Calu3 (cell line): Measurements from ENCODE around the gene SLC25A34. TPM values are rescaled to one million over a fixed set of nuclear protein-coding genes. Genes with fewer than 3 reads are reported as not detected.

Experiments
- BruUV-seq: library from RNA; stranded (reverse); fragments of 400-500 nt; replicated peaks from 2 replicates; lab custom pipeline; 2021; lab: Mats Ljungman, UMichigan
- CTCF ChIA-PET: fragments of 300-600 bp; sonication (Branson Sonifier 250); formaldehyde crosslinking; loops from one replicate; lab custom pipeline; 2022; ENCODE audit warnings: antibody characterized with exemption; lab: Charles Lee
- DNase-seq: peaks from one replicate; pipeline ENCODE4 v3.0.0; 2022
- H3K27ac Mint-ChIP-seq: one replicate; pipeline ENCODE4 v1.8.0; 2022; ENCODE audit warnings: mixed read lengths; ENCODE audit not compliant: unreplicated experiment
- H3K27me3 Mint-ChIP-seq: one replicate; pipeline ENCODE4 v1.8.0; 2022; ENCODE audit warnings: mixed read lengths; ENCODE audit not compliant: unreplicated experiment
- H3K36me3 Mint-ChIP-seq: one replicate; pipeline ENCODE4 v1.8.0; 2022; ENCODE audit warnings: mild to moderate bottlenecking, moderate library complexity, mixed read lengths; ENCODE audit not compliant: insufficient read depth, unreplicated experiment
- H3K4me1 Mint-ChIP-seq: one replicate; pipeline ENCODE4 v1.8.0; 2022; ENCODE audit warnings: mild to moderate bottlenecking, low read depth, mixed read lengths; ENCODE audit not compliant: unreplicated experiment
- H3K4me3 Mint-ChIP-seq: one replicate; pipeline ENCODE4 v1.8.0; 2022; ENCODE audit warnings: mild to moderate bottlenecking, low read depth, moderate library complexity, mixed read lengths; ENCODE audit not compliant: unreplicated experiment
- H3K9me3 Mint-ChIP-seq: one replicate; pipeline ENCODE4 v1.8.0; 2022; ENCODE audit warnings: low read depth, mixed read lengths; ENCODE audit not compliant: unreplicated experiment
- CTCF ChIP-seq: fragments of 200-600 bp; IDR thresholded peaks from one replicate; pipeline ENCODE4 v1.8.0; 2022; ENCODE audit warnings: antibody characterized with exemption; ENCODE audit not compliant: unreplicated experiment
- intact Hi-C: fragments of 100-400 bp; cut with micrococcal nuclease; formaldehyde crosslinking; loops from one replicate; pipeline ENCODE4 v1.10.0; 2022; ENCODE audit not compliant: unreplicated experiment
- total RNA-seq: library from RNA; stranded (reverse); gene quantifications from 2 replicates; pipeline ENCODE4 v1.2.3, GENCODE V29; 2022

The SLC25A34 gene
- total RNA-seq, 1 experiment from 2014 or later: 0.68 TPM

DNA sequence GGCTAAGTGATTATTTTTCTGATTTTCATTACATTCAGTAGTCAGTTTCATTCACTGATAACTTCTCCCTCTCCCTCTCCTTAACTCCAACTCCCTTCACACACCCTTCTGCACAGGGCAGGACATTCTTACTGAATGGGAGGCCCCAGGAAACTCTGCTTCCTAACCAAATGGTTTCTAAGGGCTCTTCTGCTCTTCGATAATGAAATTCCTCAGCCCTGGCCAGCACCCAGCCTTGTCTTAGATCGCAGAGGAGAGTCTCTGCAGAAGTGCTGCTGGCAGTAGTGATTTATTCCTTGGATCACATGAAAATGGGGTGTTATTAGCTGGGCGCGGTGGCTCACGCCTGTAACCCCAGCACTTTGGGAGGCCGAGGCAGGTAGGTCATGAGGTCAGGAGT, 35.5 kb upstream of the SLC25A34 start:
- no TSS peak for BruUV-seq
- H3K4me1 Mint-ChIP-seq: peaks cover 11% of the 10 kb centered on the region
- H3K27me3 Mint-ChIP-seq: no peaks in the 10 kb centered on the region
- no peak overlapping the region for H3K27ac Mint-ChIP-seq
- H3K9me3 Mint-ChIP-seq: no peaks in the 10 kb centered on the region
- TF ChIP-seq CTCF: no peak
- no peaks in the 10 kb centered on the region for H3K36me3 Mint-ChIP-seq
- no peak overlapping the region for H3K4me3 Mint-ChIP-seq
- no peak for DNase-seq
- CTCF ChIA-PET: no interaction called here
- intact Hi-C loops: no loop called here

GRCh38 chr1:15701784-15702183, 34.3 kb upstream of the SLC25A34 start:
- H3K4me1 Mint-ChIP-seq: peaks cover 11% of the 10 kb centered on the region
- DNase-seq: no peak
- no peak overlapping the region for H3K4me3 Mint-ChIP-seq
- no TSS peak for BruUV-seq
- H3K27me3 Mint-ChIP-seq: no peaks in the 10 kb centered on the region
- H3K36me3 Mint-ChIP-seq: no peaks in the 10 kb centered on the region
- CTCF ChIA-PET: no interaction called here
- H3K27ac Mint-ChIP-seq: no peak overlapping the region
- no peaks in the 10 kb centered on the region for H3K9me3 Mint-ChIP-seq
- TF ChIP-seq CTCF: no peak
- intact Hi-C loops: no loop called here

DNA sequence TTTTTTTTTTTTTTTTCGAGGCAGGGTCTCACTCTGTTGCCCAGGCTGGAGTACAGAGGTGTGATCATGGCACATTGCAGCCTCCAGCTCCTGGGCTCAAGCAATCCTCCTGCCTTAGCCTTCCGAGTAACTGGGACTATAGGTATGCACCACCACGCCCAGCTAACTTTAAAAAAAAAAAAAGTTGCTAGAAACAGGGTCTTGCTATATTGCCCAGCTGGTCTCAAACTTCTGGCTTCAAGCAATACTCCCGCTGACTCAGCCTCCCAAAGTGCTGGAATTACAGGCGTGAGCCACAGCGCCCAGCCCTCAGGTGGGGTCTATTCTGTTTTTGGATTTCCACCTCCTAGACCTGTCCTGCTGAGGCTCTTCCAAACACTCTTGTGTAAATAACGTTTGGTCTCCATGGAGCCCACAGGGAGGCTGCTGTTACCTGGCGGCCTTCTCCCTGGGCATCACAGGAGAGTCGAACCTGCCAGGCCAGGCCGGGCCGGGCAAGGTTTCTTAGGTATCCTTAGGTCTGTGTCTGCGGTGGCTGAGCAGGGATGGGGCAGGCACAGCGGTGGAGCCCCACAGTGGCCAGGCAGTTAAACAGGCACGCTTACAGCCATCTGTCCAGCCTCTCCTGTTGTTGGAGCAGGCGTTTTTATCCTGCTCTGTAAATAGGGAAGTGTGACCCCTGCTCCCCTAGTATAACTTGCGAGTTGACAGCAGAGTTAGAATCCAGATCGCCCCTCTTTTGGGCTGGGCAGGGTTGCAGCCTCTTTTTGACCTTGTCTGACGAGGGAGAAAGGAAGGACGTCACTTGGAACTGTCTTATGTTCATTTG, 33.1 kb upstream of the SLC25A34 start:
- no TSS peak for BruUV-seq
- CTCF ChIA-PET: no interaction called here
- Mint-ChIP-seq H3K4me3 (peak overlapping the region; percentile 30), H3K4me1 (peaks cover 11% of the 10 kb centered on the region), H3K36me3 (no peaks in the 10 kb centered on the region), H3K27me3 (no peaks in the 10 kb centered on the region), H3K27ac (no peak overlapping the region), H3K9me3 (no peaks in the 10 kb centered on the region)
- intact Hi-C loops: no loop called here
- DNase-seq: peak; percentile 34
- TF ChIP-seq CTCF: no peak

- intact Hi-C loops: no loop called here
- H3K27ac Mint-ChIP-seq: no peak overlapping the region
- DNase-seq: no peak
- BruUV-seq: no TSS peak
- TF ChIP-seq CTCF: no peak
- no peaks in the 10 kb centered on the region for H3K9me3 Mint-ChIP-seq
- CTCF ChIA-PET: no interaction called here
- H3K27me3 Mint-ChIP-seq: no peaks in the 10 kb centered on the region
- peaks cover 11% of the 10 kb centered on the region for H3K4me1 Mint-ChIP-seq
- no peaks in the 10 kb centered on the region for H3K36me3 Mint-ChIP-seq
- peak overlapping the region; percentile 30 for H3K4me3 Mint-ChIP-seq
Observed at GRCh38 chr1:15703562-15703961, 32.5 kb upstream of the SLC25A34 start.
